OCI-LY7 (cell line): ENCODE data around the gene MEAK7. TPM values are rescaled to one million over a fixed set of nuclear protein-coding genes. Genes with fewer than 3 reads are reported as not detected.

Experiments used
- BruUV-seq: library from RNA; stranded (reverse); fragments of 400-500 nt; replicated peaks from 2 replicates; lab custom pipeline; 2021; lab: Mats Ljungman, UMichigan
- CTCF ChIA-PET: fragments of 300-600 bp; sonication (Branson Sonifier 250); formaldehyde crosslinking; loops from one replicate; lab custom pipeline; 2022; ENCODE audit warnings: antibody characterized with exemption; ENCODE audit not compliant: unreplicated experiment; lab: Charles Lee
- POLR2A ChIA-PET: fragments of 300-600 bp; sonication (Branson Sonifier 250); formaldehyde crosslinking; loops from one replicate; lab custom pipeline; 2022; ENCODE audit warnings: antibody characterized with exemption; lab: Charles Lee
- DNase-seq: peaks from one replicate; pipeline ENCODE4 v3.0.0-alpha.2; 2015; ENCODE audit warnings: low spot score
- H2AFZ ChIP-seq: fragments of 200-600 bp; sonication (generic), shearing (Covaris generic); 2 replicates; pipeline ENCODE4 v1.6.1; 2014; ENCODE audit warnings: mild to moderate bottlenecking, antibody characterized with exemption, low read length, moderate library complexity
- H3K27ac ChIP-seq: fragments of 200-600 bp; sonication (generic); 2 replicates; pipeline ENCODE4 v1.5.1; 2014; ENCODE audit warnings: mixed run types, low read depth, mild to moderate bottlenecking, moderate library complexity, low read length, inconsistent platforms; ENCODE audit not compliant: poor library complexity, severe bottlenecking
- H3K36me3 ChIP-seq: fragments of 200-600 bp; sonication (generic); 2 replicates; pipeline ENCODE4 v1.6.1; 2014; ENCODE audit warnings: mild to moderate bottlenecking, antibody characterized with exemption, low read length, moderate library complexity, mixed read lengths; ENCODE audit not compliant: insufficient read depth
- H3K4me1 ChIP-seq: fragments of 200-600 bp; sonication (generic); 2 replicates; pipeline ENCODE4 v1.5.1; 2014; ENCODE audit warnings: mild to moderate bottlenecking, low read length; ENCODE audit not compliant: insufficient read depth, poor library complexity, severe bottlenecking
- H3K4me2 ChIP-seq: fragments of 200-600 bp; sonication (generic); 2 replicates; pipeline ENCODE4 v1.6.1; 2014; ENCODE audit warnings: mild to moderate bottlenecking, low read length
- H3K4me3 ChIP-seq: fragments of 200-600 bp; sonication (generic); 2 replicates; pipeline ENCODE4 v1.5.1; 2014; ENCODE audit warnings: mild to moderate bottlenecking, low read depth, low read length; ENCODE audit not compliant: poor library complexity, severe bottlenecking
- H3K79me2 ChIP-seq: fragments of 200-600 bp; sonication (generic); 2 replicates; pipeline ENCODE4 v1.6.1; 2016; ENCODE audit warnings: low read depth, mild to moderate bottlenecking, low read length, moderate library complexity, mixed read lengths; ENCODE audit not compliant: insufficient read depth
- H3K9me2 ChIP-seq: fragments of 200-600 bp; sonication (generic); 2 replicates; pipeline ENCODE4 v1.6.1; 2016; ENCODE audit warnings: mild to moderate bottlenecking, low read length, mixed read lengths; ENCODE audit not compliant: insufficient read depth
- H3K9me3 ChIP-seq: fragments of 200-600 bp; sonication (generic); 2 replicates; pipeline ENCODE4 v1.6.1; 2014; ENCODE audit warnings: mild to moderate bottlenecking, mixed run types, low read length, mixed read lengths
- H4K20me1 ChIP-seq: fragments of 200-600 bp; sonication (generic); 2 replicates; pipeline ENCODE4 v1.6.1; 2014; ENCODE audit warnings: mild to moderate bottlenecking, antibody characterized with exemption, low read length, moderate library complexity, mixed read lengths; ENCODE audit not compliant: insufficient read depth
- EZH2phosphoT487 ChIP-seq: fragments of 200-600 bp; sonication (generic); IDR thresholded peaks from 2 replicates; pipeline ENCODE4 v1.6.1; 2018; ENCODE audit warnings: low read depth, borderline replicate concordance, mild to moderate bottlenecking, mixed run types, antibody characterized with exemption, low read length, moderate library complexity, mixed read lengths
- intact Hi-C: fragments of 100-400 bp; cut with micrococcal nuclease; formaldehyde crosslinking; loops from one replicate; pipeline ENCODE4 v1.10.0; 2022; ENCODE audit not compliant: unreplicated experiment
- total RNA-seq, 2 experiments: library from RNA; depleted of rRNA in 1 of 2; stranded (reverse); fragments of >200 nt in 1 of 2; shearing (Covaris generic) in 1 of 2; gene quantifications; 2 replicates each; pipeline ENCODE4 v1.2.3, GENCODE V29; 2014 to 2022
- TF ChIP-seq, protein P1 (sequence below): fragments of 200-600 bp; sonication (generic); conservative IDR thresholded peaks from 2 replicates; pipeline ENCODE4 v1.5.1; 2014; ENCODE audit warnings: mild to moderate bottlenecking, antibody characterized with exemption, low read length, moderate library complexity, mixed read lengths

The MEAK7 gene
- total RNA-seq, 2 experiments from 2014 or later: 12.0 to 20.5 TPM

DNA sequence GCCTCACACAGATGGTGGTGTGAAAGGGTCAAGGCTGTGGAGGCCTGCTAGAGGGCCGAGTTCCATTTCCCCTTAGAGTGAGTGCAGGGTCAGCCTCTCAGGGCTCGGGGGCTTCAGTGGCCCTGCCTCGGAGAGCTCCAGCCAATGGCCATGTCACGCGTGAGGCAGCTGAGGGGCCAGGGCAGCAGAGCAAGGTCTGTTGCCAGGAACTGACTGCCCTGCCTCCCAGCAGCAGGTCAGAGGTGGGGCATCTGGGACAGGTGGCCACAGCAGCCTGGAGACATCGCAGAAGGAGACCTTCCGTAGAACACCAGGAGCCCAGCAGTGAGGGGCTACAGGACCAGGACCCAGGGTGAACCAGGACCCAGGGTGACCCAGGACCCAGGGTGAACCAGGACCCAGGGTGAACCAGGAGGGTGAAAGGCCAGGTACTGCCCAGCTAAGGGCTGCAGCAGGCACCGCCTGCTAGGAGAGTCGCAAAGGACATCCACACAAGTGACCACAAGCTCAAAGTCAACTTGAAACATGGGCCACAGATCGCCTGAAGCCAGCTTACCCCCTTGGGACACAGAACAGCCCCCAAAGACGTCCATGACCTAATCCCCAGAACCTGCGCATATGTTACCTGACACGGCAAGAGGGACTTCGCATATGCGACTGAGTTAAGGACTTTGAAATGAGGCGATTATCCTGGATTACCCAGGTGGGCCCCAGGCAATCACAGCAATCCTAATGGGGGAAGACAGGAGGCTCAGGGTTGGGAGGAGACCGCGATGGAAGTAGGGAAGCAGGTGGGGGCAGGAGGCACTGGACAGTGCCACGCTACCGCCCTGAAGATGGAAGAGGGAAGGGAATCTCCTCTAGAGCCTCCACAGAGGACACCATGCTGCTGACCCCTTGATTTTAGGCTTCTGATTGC lies 4.8 kb upstream of the MEAK7 start:
- Histone ChIP-seq H3K4me3 (no peak overlapping the region), H3K4me2 (peak overlapping the region; percentile 95), H3K9me2 (no peaks in the 10 kb centered on the region), H2AFZ (no peak overlapping the region), H3K9me3 (no peaks in the 10 kb centered on the region), H3K79me2 (peaks cover 6% of the 10 kb centered on the region; the same call in 1 of the 2 replicates), H4K20me1 (no peaks in the 10 kb centered on the region), H3K27ac (peak overlapping the region; percentile 92), H3K4me1 (peaks cover 57% of the 10 kb centered on the region), H3K36me3 (no peaks in the 10 kb centered on the region)
- POLR2A ChIA-PET: interaction anchor here (0.6 to 4.4 kb wide), 6 partner anchors 13 to 221 kb away, joined by 3 to 26 read pairs (median 4); no protein-coding TSS in a partner anchor
- CTCF ChIA-PET: interaction anchor here (0.6 kb wide), 1 partner anchor 178 kb away, joined by 3 read pairs; no protein-coding TSS in a partner anchor
- TF ChIP-seq, protein P1, sequence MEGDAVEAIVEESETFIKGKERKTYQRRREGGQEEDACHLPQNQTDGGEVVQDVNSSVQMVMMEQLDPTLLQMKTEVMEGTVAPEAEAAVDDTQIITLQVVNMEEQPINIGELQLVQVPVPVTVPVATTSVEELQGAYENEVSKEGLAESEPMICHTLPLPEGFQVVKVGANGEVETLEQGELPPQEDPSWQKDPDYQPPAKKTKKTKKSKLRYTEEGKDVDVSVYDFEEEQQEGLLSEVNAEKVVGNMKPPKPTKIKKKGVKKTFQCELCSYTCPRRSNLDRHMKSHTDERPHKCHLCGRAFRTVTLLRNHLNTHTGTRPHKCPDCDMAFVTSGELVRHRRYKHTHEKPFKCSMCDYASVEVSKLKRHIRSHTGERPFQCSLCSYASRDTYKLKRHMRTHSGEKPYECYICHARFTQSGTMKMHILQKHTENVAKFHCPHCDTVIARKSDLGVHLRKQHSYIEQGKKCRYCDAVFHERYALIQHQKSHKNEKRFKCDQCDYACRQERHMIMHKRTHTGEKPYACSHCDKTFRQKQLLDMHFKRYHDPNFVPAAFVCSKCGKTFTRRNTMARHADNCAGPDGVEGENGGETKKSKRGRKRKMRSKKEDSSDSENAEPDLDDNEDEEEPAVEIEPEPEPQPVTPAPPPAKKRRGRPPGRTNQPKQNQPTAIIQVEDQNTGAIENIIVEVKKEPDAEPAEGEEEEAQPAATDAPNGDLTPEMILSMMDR: no peak
- no peak for TF ChIP-seq EZH2phosphoT487
- intact Hi-C loops: loop anchor here (5.0 kb wide), 1 partner anchor 798 kb away; no protein-coding TSS in a partner anchor
- no peak for DNase-seq
- BruUV-seq: no TSS peak

DNA sequence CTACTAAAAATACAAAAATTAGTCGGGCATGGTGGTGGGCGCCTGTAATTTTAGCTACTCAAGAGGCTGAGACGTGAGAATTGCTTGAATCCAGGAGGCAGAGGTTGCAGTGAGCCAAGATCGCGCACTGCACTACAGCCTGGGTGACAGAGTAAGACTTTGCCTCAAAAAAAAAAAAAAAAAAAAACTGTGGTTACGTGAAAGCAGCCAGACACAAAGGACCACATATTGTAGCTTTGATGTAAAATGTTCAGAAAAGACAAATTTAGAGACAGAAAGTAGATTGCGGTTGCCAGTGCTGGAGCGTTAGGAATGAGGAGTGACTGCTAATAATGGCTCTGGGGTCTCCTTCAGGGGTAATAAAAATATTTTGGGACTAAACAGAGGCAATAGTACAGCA lies 4.0 kb upstream of the MEAK7 start:
- TF ChIP-seq, protein P1: no peak
- TF ChIP-seq EZH2phosphoT487: no peak
- peak; percentile 32 for DNase-seq
- Histone ChIP-seq H3K9me2 (no peaks in the 10 kb centered on the region), H3K4me3 (peak overlapping the region; percentile 47), H2AFZ (peak overlapping the region; percentile 90; the same call in 1 of the 2 replicates), H3K36me3 (no peaks in the 10 kb centered on the region), H3K27ac (peak overlapping the region; percentile 92), H4K20me1 (no peaks in the 10 kb centered on the region), H3K4me2 (peak overlapping the region; percentile 95), H3K4me1 (peaks cover 61% of the 10 kb centered on the region), H3K9me3 (no peaks in the 10 kb centered on the region), H3K79me2 (peaks cover 6% of the 10 kb centered on the region; the same call in 1 of the 2 replicates)
- ChIA-PET POLR2A (interaction anchor here (0.6 to 4.4 kb wide), 11 partner anchors 9 to 368 kb away, joined by 3 to 26 read pairs (median 4); no protein-coding TSS in a partner anchor), CTCF (no interaction called here)
- intact Hi-C loops: loop anchor here (1.0 to 5.0 kb wide), 2 partner anchors 86 to 799 kb away; no protein-coding TSS in a partner anchor
- BruUV-seq: no TSS peak
